HCEC 1CT (cell line): ENCODE measurements around the gene RHOH.

Experiments used
- DNase-seq: peaks from one replicate; pipeline ENCODE4 v3.0.0-alpha.2; 2017

The RHOH gene

DNA sequence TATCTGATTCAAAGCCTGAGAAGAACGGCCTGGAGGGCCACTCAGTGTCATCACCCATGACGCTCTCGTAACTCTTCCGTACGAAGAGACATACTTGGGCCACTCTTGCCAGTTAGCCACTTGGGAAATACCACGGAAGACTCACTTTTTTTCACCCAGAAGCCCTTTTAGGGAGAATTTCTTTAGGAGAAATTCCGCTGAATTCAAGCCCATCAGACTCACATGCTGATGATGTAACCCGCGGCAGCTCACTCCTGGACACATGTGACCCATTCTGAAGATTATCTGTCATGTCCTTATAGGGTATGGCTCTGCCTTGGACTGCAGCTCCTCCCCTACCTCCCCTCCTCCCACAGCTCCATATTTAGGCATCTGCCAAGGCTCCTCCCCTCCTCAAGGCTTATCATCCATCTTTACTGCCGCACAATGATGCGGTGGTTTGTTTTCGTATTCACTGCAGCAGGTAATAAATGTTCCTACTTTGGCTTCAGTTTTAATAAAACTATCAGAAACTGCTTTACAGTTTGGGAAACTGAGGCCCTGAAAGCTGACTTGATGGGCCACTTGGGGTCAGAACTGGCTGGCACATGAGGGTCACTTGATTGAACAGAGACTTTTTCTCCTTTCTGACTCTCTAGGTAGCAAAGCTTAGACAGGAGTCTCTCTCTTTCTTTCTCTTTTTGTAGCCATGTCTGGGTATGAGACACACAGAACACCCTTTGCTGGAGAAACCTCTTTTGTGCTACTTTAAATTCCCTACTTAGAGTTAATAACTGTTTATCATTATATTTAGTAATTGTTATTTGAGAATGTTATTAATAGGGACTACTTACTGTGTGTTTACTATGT, 42.1 kb downstream of the RHOH start:
- DNase-seq = no peak

DNA sequence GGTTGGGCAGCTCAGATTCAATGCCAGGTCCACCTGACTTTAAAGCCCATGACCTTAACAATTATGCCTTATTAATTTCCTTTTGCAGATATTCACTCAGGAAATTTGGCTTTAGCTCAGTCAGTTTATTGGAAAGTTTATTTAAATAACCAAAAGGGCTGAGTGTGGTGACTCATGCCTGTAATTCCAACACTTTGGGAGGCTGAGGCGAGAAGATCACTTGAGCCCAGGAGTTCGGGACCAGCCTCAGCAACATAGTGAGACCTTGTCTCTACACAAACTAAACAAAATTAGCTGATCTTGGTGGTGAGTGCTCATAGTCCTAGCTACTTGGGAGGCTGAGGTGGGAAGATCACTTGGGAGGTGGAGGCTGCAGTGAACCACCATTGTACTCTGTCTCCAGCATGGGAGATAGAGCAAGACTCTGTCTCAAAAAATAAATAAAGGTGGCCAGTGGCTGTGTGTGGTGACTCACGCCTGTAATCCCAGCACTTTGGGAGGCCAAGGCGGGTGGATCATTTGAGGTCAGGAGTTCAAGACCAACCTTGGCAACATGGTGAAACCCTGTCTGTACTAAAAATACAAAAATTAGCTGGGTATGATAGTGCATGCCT, 43.3 kb downstream of the RHOH start:
- DNase-seq = peak; percentile 23

DNA sequence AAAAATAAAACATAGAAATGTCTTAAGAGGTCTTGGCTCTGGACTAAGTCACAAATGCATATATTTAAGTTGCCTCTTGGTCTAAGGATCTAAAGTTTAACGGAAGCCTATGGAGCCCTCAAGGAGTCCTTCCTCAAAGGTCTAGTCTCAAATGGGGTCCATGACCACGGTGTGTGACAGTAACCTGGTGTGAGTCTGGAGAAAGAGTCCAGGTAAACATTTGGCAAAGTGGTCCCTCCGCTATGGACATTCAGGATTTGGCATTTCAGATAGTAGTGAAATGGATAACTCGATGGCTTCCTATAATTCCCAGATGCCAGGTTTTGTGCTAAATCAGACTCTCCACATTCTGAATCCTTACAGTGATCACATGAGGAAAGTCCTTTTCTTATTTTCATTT, 44.2 kb downstream of the RHOH start:
- no peak for DNase-seq

DNA sequence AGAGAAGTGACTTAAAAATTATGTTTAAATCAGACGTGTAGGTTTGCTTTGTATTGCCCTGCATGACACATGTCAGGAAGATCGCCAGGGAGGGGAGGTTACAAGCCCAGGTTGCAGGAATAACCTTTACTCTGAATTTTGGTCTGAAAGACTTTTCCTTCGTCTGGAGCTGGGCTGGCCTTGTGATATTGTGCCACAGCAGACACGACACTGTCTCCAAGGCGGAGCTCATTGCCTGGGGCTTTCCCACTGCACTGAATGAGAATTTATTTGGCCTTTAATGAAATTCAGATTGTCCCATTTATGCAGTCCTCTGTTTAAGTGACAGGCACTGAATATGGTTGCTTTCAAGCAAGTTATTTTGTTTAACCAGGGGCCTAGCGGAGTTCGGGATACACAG, 45.1 kb downstream of the RHOH start:
- DNase-seq = no peak

DNA sequence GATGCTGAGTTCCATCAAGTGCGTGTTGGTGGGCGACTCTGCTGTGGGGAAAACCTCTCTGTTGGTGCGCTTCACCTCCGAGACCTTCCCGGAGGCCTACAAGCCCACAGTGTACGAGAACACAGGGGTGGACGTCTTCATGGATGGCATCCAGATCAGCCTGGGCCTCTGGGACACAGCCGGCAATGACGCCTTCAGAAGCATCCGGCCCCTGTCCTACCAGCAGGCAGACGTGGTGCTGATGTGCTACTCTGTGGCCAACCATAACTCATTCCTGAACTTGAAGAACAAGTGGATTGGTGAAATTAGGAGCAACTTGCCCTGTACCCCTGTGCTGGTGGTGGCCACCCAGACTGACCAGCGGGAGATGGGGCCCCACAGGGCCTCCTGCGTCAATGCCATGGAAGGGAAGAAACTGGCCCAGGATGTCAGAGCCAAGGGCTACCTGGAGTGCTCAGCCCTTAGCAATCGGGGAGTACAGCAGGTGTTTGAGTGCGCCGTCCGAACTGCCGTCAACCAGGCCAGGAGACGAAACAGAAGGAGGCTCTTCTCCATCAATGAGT, 46.6 kb downstream of the RHOH start:
- no peak for DNase-seq

DNA sequence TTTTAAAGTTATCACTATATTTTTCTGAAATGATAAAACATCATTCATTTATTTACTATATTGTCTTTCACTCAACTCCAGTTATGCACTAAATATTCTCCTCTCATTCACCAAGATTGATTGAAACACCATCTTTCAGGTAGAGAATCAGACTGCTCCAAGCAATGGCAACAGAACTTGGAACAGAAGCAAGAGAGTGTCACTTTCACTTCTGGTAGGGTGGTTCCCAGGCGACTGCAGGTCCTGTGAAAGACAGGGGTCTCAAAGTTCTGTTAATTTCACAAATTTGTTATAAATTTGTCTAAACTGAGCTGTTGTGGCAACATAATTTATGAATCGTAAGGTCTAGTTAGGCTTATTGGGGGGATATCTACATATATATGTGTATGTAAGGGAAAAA, 47.8 kb downstream of the RHOH start:
- DNase-seq = no peak

DNA sequence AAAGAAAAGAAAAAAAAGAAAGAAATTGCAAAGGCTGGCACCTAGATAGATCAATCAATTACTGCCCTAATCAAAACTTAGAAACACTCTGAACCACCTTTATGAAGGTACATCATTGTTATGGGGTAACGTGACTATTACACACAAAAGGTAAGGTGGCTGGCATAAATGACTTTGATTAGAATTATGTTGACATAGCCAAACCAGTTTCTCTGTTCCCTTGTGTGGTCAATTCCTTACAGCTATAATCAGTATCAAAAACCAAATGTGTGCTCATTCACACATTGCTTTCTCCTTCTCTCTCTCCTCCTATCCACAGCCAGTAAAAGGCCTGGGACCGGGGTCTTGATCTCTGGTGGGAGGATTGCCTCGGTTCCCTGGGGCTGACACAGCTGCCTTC, 48.7 kb downstream of the RHOH start:
- no peak for DNase-seq

DNA sequence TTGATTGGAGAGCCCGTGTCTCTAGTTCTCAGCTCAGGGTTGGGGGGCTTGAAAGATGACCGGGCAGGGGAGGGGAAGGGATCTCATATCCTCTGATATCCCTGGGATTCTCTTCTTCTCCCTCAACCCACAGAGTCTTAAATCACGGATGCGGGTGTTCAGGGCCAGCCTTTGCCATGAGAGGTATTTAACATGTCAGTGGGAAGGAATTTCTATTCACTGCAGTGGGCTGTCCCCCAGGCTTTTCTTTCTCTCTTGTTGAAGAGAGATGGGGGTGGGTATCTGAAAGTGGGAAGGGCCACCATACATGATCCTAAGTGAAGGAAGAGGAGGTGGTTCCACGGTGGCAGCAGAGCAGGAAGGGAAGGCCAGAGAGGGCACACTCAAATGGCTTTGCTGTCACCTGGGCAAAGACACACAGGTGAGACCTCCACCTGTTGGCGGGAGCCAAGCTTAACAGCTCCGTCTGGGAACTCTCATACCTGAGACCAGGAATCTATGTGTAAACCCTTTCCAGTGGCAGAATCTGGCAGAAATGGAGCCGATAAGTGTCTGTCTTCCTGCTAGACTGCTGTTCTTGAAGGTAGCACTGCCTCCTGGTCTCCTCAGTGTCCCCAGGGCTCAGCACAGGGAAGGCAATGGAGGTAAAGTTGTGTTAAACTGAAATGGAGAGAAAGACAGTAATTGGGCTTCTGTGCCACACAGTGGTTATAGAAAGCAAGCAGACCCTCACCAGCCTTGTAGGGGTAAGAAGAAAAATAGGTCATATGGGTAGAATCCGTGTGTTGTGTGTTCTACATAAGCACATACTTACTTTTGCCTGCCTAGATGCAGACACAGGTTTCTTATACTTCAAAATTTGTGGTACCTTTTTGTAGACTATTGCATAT, 49.4 kb downstream of the RHOH start:
- DNase-seq = no peak

DNA sequence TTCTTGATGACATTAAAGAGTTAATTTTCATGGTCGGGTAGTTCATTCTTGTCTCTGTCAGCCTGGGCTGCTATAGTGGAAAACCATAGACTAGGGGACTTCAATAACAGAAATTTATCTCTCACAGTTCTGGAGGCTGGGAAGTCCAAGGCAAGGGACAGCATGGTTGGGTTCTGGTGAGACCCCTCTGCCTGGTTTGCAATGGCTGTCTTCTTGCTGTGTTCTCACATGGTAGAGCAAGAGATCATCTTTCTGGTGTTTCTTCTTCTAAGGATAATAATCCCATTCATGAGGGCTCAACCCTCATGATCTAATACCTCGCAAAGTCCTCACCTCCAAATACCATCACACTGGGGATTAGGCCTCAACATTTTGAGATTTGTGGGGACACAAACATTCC, 50.1 kb downstream of the RHOH start:
- no peak for DNase-seq

DNA sequence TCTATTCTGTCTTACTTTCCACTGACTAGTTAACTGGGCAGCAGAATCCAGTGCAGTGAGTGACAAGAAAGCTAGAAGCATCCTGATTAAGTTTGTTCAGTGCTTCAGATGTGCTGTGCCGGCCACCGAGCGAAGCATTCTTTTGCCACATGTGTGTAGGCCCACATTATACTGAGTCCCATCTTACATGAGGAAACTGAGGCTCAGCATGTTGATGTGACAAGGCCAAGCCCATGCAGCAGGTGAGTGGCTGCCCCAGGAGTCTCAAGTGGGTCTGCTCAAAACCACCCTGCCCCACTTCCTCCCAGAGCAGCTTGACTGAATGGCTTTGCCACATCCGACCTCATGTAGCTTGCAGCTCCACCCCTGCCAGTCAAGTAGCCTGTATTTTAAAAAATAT, 50.5 kb downstream of the RHOH start:
- DNase-seq = no peak

DNA sequence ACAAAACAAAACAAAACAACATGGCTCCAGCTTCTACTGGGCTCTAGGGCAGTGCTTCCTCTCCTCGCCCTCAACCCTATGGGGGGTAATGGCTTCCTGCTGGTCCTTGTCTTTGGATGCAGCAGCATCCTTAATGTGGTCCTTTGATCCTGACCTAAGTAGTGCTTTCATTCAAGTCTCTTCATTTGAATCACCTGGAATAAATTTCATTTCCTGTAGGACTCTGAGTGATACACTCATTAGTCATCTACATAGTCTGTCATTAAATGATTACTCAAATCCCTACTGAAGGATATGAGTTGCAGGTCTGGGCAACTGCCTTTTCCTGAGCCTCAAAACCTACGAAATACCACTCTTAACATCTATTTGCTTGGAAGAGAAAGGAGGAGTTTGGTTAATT, 54.5 kb downstream of the RHOH start:
- DNase-seq = peak; percentile 64

DNA sequence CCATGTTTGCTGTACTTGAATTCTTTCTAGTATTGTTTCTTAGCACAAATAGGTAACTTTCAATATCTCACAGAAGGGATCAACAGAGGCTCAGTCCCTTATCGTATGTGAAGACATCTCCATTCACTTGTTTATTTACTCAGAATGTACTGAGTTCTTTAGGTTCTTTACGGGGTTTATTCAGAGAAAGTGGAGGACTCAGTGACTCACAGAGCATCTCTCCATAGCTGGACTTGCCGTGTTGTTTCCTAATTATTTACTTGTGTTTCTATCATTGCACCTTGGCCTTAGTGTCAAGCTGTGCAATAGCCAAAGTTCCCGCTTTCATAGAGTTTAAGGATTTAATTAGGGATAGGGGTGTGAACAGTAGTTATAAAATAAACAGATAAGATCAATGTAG, 57.1 kb downstream of the RHOH start:
- peak; percentile 3 for DNase-seq

DNA sequence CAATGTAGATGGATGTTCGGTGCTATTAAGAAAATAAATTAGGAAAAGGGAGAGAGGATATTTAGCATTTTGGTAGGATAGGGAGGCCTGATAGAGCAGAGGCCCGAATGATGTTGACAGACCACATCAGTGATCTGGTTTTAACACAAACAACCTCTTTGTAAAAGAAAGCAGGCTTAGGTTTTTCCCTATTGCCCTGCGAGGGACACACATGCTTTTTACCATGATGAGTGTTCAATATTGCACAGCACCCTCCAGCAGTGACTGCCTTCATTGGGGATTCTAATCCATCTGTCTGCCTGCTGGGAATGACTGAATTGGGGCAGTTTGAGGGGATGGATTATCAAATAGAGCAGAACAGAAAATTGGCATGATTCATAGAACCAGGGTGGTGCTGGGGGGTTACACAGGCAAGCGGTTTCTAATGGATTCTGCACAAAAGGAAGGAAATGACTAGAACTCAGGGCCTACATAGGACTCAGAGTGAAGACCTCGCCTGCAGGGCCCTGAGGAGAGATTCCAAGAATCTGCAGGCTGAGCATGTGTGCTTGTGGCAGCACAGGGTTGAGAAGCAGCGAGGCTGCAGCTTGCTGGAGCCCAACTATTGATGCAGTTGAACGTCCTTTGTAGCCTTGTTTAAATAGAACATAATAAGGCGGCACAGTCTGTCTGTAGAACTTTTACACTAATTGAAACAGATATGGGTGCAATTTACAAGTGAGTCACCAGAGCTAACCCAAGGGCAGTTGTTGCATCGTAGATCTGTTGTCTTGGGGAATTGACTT, 58.0 kb downstream of the RHOH start:
- DNase-seq = peak; percentile 69

DNA sequence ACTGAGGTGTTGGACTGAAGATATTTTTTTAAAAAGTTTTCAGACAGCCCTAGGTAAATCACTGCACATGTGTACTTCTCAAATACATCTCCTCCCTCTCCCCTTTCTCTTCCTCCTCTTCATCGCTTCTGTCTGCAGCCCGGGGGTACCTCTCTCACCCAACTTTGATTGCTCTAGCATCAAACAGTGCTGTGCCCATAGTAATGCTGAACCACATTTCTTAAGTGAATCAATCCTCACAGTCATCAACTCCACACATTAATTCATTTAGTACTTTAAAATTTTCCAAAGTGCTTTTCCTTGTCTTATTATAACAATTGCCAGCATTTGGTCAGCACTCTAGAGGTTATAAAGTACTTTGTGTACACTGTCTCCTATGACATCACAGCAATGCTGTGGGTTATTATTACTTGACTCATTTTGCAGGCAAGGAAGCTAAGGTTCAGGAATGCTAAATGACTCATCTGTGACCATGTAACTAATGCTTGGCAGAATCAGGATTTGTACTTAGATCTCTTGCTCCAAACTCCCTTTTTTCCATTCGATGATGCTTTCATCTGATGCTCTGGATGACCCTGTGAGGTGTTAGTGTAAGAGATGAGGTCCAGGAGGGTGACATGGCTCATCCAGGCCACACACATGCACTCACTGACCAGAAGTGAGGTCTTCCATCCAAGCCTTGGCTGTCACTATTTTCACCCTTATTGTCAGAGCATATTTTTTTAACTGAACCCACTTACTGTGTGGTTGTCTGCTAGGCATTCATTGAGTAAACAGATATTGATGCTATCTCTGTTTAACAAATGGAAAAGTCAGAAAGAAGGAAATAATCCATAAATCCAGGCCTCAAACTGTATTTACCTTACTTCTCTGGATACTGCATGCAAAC, 58.8 kb downstream of the RHOH start:
- peak; percentile 94 for DNase-seq

DNA sequence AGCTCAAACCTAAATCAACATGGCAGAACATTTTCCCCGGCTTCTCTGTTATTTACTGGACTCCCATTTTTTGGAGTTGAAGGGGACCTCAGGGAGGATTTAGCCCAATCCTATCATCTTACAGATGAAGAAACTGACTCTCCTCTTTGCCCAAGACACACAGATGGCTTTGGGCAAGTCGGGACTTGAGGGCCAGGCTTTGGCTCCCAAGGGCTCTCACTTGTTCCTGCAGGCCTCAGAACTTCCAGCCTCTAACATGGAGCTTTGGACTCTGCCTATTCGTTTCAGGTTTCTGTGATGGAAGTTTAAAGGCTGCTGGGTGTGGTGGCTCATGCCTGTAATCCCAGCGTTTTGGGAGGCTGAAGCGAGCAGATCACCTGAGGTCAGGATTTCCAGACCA, 59.5 kb downstream of the RHOH start:
- DNase-seq = no peak

DNA sequence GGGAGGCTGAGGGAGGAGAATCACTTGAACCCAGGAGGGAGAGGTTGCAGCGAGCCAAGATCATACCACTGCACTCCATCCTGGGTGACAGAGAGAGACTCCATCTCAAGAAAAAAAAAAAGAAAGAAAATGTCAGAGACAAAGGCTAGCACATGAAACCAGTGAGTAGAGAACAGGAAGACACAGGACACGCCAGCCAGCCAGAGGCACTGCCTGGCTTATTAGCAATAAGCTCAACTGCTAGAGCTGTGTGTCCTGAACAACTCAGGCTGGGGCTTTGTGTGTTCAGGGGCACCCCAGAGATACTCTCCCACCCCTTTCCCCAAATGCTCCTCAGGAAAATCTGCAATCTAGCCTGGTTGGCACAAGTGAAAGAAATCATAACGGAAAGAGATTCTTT, 60.0 kb downstream of the RHOH start:
- DNase-seq = no peak

DNA sequence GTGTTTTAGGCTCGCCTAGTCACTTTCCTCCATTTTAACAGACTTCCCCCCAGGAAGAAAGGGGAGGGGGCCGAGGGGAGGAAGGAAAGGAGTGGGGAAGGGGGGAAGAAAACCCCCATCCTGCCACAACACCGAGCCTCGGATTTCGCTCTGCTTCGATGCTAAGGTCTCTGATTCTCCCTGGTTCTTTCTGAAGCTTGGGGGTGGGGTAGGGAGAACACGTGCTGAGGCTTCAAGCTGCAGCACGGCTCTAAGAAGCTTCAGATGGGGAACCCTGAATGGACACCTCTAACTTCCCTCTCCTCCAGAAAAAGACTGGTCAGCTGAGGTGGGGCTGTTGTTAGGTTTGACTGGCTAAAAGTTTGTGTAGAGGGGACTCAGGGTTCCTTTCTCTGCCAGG, 61.8 kb downstream of the RHOH start:
- no peak for DNase-seq

DNA sequence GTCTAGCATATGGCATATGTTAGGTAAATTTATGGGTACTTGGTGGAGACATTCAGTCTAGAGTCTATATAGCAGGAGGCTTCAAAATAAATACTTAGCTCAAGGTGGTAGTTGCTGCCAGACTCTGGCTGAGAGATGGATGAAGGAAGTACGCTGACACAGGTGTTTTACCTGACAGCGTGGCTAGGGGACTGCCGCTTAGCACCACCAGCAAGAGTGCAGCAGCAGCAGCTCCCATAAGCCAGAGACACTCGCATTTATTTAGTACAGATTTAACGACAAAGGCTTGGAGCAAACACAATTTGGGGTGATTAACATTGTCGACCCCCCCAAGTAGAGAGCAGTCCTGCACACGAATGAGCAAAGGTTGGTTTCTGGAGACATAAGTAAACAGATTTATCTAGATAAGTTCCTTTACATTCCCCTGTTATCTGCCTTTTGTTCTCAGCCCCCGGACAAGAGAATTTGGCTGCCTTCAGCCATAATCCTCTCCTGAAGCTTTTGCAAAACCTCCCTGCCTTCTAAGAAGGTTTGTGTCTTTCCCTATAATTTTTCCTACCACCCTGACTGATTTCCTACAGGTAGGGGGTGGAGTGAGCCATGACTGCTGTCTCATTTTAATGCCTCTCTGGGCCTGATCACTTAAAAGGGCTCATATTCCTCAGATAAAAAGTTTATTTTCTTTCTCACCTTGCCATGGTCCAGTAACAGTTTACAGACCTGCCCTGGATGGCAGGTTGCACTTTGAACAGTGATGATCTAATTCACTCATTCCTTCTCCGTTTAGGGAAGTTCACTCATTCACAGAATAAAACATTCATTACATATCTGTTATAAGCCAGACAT, 64.6 kb downstream of the RHOH start:
- no peak for DNase-seq

DNA sequence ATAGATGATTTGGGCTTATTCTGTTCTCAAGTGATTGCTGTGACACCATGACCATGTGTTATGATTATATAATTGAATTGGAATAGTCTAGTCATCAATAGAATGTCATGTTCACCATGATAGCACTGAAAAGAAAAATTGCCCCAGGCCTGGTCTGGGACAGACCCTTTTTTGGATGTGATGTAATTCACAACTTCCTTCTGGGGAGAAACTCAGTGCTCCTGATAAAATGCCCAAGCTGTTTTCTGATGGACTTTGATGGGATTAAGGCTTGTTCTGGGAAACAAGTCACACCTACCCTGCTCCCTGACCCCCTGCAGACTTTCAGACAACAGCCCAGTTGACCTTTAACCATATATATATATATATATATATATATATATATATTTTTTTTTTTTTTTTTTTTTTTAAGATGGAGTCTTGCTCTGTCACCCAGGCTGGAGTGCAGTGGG, 65.3 kb downstream of the RHOH start:
- DNase-seq = no peak

DNA sequence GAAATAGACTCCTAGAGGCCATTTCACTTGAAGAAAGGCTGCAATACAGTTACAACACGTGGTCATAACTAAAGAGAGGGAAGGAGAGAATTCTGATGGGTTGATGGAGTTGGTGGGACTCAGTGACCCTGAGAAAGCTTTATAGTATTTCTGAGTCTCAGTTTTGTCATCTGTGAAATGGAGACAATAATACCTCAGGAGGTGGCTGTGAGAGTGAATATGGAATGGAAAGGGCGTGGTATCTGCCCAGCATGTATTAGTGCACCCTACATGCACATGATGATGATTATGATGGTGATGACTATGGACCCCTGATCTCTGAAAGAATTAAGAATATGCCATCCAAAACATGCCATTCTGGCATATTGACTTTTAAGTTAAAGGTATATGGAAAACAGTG, 66.0 kb downstream of the RHOH start:
- no peak for DNase-seq
